Measurements from ENCODE around the gene SLC2A2.

- TF ChIP-seq EP300 (IDR thresholded peaks at IDR 0.05) (no peak), POLR2A (IDR thresholded peaks at IDR 0.05) (no peak), POLR2AphosphoS5 (IDR thresholded peaks at IDR 0.05) (no peak)
- TF ChIP-seq, protein P1, sequence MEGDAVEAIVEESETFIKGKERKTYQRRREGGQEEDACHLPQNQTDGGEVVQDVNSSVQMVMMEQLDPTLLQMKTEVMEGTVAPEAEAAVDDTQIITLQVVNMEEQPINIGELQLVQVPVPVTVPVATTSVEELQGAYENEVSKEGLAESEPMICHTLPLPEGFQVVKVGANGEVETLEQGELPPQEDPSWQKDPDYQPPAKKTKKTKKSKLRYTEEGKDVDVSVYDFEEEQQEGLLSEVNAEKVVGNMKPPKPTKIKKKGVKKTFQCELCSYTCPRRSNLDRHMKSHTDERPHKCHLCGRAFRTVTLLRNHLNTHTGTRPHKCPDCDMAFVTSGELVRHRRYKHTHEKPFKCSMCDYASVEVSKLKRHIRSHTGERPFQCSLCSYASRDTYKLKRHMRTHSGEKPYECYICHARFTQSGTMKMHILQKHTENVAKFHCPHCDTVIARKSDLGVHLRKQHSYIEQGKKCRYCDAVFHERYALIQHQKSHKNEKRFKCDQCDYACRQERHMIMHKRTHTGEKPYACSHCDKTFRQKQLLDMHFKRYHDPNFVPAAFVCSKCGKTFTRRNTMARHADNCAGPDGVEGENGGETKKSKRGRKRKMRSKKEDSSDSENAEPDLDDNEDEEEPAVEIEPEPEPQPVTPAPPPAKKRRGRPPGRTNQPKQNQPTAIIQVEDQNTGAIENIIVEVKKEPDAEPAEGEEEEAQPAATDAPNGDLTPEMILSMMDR (IDR thresholded peaks at IDR 0.05), result no peak
These were observed 32.5 kb upstream of the SLC2A2 start for GRCh38 chr3:171058873-171059603.

All from suprapubic skin (tissue), 4 donors.